IPS DF 4.7 (cell line): ENCODE data around the gene GARNL3.

Experiments used
- DNase-seq: peaks from one replicate; pipeline ENCODE4 v3.0.0-alpha.2; 2013; ENCODE audit warnings: low spot score; ENCODE audit errors: extremely low read depth

The GARNL3 gene

DNA sequence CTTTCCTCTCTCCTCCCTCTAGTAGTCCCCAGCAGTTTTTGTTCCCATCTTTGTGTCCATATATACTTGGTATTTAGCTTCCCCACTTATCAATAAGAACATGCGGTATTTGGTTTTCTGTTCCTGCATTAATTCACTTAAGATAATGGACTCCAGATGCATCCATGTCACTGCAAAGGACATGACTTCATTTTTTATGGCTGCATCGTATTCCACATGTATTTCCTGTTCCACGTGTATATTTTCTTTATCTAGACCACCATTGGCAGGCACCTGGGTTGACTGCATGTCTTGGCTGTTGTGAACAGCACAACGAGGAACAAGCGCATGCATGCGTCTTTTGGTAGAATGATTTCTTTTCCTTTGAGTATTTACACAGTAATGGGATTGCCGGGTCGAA is 165.8 kb downstream of the GARNL3 start:
- DNase-seq = no peak

DNA sequence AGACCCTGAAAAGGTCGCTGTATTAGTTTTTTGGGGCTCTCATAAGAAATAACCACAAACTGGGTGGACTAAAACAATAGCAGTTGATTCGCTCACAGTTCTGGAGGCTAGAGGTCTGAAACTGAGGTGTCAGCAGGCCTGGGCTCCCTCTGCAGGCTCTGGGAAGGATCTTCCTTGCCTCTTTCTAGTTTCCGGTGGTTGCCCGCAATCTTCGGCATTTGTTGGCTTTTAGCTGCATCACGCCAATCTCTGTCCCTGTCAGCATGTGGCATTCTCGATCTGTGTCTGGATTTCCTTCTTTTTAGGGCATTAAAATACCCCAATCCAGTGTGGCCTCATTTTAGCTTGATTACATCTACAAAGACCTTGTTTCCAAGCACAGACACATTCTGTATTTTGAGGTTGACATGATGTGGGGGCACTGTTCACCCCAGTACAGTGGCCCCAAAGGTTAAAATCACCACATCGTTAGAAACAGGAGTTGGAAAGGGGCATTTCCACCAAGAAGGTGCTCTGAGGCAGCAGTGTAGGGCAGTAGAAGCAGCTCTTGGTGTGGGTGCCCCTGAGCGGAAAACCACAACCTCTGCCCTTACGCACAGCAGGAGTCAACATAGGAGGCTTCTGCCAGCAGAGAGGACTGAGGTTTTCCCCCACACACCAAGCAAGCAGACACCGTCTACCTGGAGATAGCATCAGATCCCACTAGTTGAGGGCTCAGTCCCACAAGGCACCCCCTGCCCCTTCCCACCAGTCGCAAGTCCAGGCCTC is 173.1 kb downstream of the GARNL3 start:
- DNase-seq = no peak

DNA sequence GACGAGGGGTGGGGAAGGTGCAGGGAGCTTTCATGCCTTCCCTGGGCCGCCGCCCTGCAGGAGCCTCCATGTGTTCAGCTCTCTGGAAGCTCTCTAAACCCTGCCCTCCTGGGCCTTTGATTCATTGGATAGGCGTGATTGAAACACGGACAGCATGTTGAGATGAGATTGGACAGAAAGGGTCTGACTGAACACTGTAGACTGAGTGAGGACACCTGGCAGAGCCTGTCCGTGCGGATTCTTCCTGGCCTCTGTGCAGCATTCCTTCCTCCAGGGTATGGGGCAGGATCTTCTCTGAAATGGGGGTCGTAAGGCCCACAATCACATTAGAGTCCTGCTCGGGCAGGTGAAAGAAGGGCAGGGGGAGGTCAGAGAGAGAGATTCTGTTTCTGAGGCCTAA is 173.8 kb downstream of the GARNL3 start:
- DNase-seq = no peak
